ENCODE results near the gene MT1E. TPM values are rescaled to one million over a fixed set of nuclear protein-coding genes. Genes with fewer than 3 reads are reported as not detected.

Gene MT1E
- total RNA-seq, 2 donors from 2014 or later = 64.7 to 240 TPM

- no peak for ATAC-seq
- no peak for DNase-seq
- intact Hi-C loops (cut with DNase I, micrococcal nuclease) = no loop called here
Observed at GRCh38 chr16:56636616-56637413, 11.2 kb downstream of the MT1E start.

GRCh38 chr16:56637814-56638750, 12.5 kb downstream of the MT1E start, which contains the start of gene MT1A:
TSS of gene MT1A (plus strand) at chr16:56638666. CDS start at chr16:56638739, 73 bp downstream.
- intact Hi-C loops (cut with DNase I, micrococcal nuclease) = no loop called here
- peak; percentile 87 for ATAC-seq
- peak; percentile 84 to 87 for DNase-seq

- DNase-seq = no peak
- ATAC-seq = peak; percentile 47
- intact Hi-C loops (cut with DNase I, micrococcal nuclease) = no loop called here
Observed at GRCh38 chr16:56639045-56639444, 13.5 kb downstream of the MT1E start.

GRCh38 chr16:56640076-56640475, 14.5 kb downstream of the MT1E start:
- intact Hi-C loops (cut with DNase I, micrococcal nuclease) = no loop called here
- no peak for DNase-seq

GRCh38 chr16:56641166-56641565, 15.6 kb downstream of the MT1E start:
- intact Hi-C loops (cut with DNase I, micrococcal nuclease) = no loop called here
- ATAC-seq = no peak
- no peak for DNase-seq

More at GRCh38 chr16:56640076-56640475, 14.5 kb downstream of the MT1E start:
- ATAC-seq = no peak

- intact Hi-C loops (cut with DNase I, micrococcal nuclease) = no loop called here
- peak; percentile 88 for ATAC-seq
- peak; percentile 90 to 91 for DNase-seq
Observed at GRCh38 chr16:56643080-56643778, 17.6 kb downstream of the MT1E start.

- intact Hi-C loops (cut with DNase I, micrococcal nuclease) = no loop called here
- ATAC-seq (no peak), DNase-seq (no peak)
Observed at GRCh38 chr16:56643833-56644232, 18.3 kb downstream of the MT1E start.

GRCh38 chr16:56645311-56645710, 19.7 kb downstream of the MT1E start:
- ATAC-seq (no peak), DNase-seq (no peak)
- intact Hi-C loops (cut with DNase I, micrococcal nuclease) = no loop called here

GRCh38 chr16:56645838-56646237, 20.3 kb downstream of the MT1E start:
- DNase-seq = no peak
- no peak for ATAC-seq
- intact Hi-C loops (cut with DNase I, micrococcal nuclease) = no loop called here

GRCh38 chr16:56647641-56648431, 22.3 kb downstream of the MT1E start:
- intact Hi-C loops (cut with DNase I, micrococcal nuclease) = no loop called here
- peak in 1 of 2 donors; percentile 74 for DNase-seq
- ATAC-seq = peak; percentile 68

GRCh38 chr16:56649271-56649670, 23.7 kb downstream of the MT1E start:
- intact Hi-C loops (cut with DNase I, micrococcal nuclease) = no loop called here
- ATAC-seq = no peak
- no peak for DNase-seq

- intact Hi-C loops (cut with DNase I, micrococcal nuclease) = no loop called here
- DNase-seq (no peak), ATAC-seq (peak; percentile 65)
Observed at GRCh38 chr16:56649820-56650219, 24.2 kb downstream of the MT1E start.

GRCh38 chr16:56651586-56651985, 26.0 kb downstream of the MT1E start, which contains the start of gene MT1B:
TSS of gene MT1B (plus strand) at chr16:56651886. CDS start at chr16:56651954, 68 bp downstream.
- ATAC-seq (no peak), DNase-seq (no peak)
- intact Hi-C loops (cut with DNase I, micrococcal nuclease) = no loop called here

- DNase-seq (no peak), ATAC-seq (no peak)
- intact Hi-C loops (cut with DNase I, micrococcal nuclease) = no loop called here
Observed at GRCh38 chr16:56652600-56652999, 27.0 kb downstream of the MT1E start.

- intact Hi-C loops (cut with DNase I, micrococcal nuclease) = no loop called here
- no peak for ATAC-seq
- DNase-seq = no peak
Observed at GRCh38 chr16:56653218-56653617, 27.6 kb downstream of the MT1E start.

GRCh38 chr16:56657555-56658326, 32.2 kb downstream of the MT1E start, which contains the start of gene MT1F:
TSS of gene MT1F (plus strand) at chr16:56657959. CDS start at chr16:56658059, 100 bp downstream.
- DNase-seq = peak; percentile 96
- ATAC-seq = peak; percentile 95
- intact Hi-C loops (cut with DNase I, micrococcal nuclease) = no loop called here

- intact Hi-C loops (cut with DNase I, micrococcal nuclease) = no loop called here
- DNase-seq (peak; percentile 43 to 54), ATAC-seq (peak; percentile 13)
Observed at GRCh38 chr16:56658327-56658875, 32.8 kb downstream of the MT1E start.
